ENCODE measurements around the gene HOXB3. TPM values are rescaled to one million over a fixed set of nuclear protein-coding genes. Genes with fewer than 3 reads are reported as not detected.

Gene HOXB3
- polyA plus RNA-seq, 1 donor from 2014 or later = not detected

DNA sequence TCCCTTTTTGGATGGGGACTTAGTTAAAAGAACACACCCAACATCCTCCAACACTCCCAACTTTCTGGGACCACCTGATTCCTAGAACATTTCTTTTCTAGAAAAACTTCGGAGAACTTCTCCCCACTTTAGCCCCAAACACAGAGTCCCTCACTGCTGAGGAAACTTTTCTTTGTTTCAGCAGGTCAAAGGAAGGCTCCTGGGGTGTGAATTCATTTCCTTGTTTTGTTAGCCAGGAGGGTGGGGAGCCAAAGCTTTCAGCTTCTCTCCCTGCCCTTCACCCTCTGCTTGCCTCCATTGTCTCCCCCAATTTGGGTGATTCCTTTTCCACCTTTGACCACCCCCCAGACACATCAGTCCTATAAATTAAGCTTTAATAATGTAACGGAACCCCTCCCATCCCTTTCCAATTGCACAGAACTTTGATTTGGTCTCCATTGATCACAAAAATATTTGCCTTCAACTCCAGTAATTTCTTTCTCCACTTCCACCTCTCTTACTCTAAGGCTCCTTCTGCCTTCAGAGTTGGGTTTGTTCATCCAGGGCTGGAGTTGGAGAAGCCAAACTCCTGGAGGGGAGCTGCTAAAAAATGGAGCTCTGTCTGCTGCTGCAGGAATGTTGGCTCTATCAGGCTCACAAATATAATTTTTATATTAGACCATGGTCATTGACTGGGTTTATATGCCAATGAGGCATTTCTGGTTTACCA, 22.2 kb downstream of the HOXB3 start:
- no peaks in the 10 kb centered on the region for H3K79me2 ChIP-seq (replicated peaks; ENCODE audit: insufficient read depth, low read length)
- no peaks in the 10 kb centered on the region for H3F3A ChIP-seq (ENCODE audit: insufficient read depth, low read length, poor library complexity, severe bottlenecking)
- no peak overlapping the region for H3K4me3 ChIP-seq (ENCODE audit: low read length)
- no peaks in the 10 kb centered on the region for H3K9me2 ChIP-seq (ENCODE audit: insufficient read depth, low read length)
- H3K36me3 ChIP-seq (ENCODE audit: insufficient read depth, low read length) = no peaks in the 10 kb centered on the region
- no peak overlapping the region for H3K9ac ChIP-seq (ENCODE audit: low read length)
- H3K9me3 ChIP-seq (ENCODE audit: low read length) = no peaks in the 10 kb centered on the region
- H3K27ac ChIP-seq (ENCODE audit: low read length) = no peak overlapping the region
- H3K4me2 ChIP-seq (ENCODE audit: low read length) = no peak overlapping the region
- H3K27me3 ChIP-seq (ENCODE audit: insufficient read depth, low read depth, low read length) = peaks cover 99% of the 10 kb centered on the region
- H2AFZ ChIP-seq (ENCODE audit: low read depth, low read length) = no peak overlapping the region
- H4K20me1 ChIP-seq (ENCODE audit: insufficient read depth) = no peaks in the 10 kb centered on the region
- no peak for TF ChIP-seq SMC3 (conservative IDR thresholded peaks at IDR 0.05; ENCODE audit: poor library complexity)
- TF ChIP-seq EP300 (conservative IDR thresholded peaks at IDR 0.05; ENCODE audit: poor library complexity, severe bottlenecking) = no peak
- TF ChIP-seq, protein P1, sequence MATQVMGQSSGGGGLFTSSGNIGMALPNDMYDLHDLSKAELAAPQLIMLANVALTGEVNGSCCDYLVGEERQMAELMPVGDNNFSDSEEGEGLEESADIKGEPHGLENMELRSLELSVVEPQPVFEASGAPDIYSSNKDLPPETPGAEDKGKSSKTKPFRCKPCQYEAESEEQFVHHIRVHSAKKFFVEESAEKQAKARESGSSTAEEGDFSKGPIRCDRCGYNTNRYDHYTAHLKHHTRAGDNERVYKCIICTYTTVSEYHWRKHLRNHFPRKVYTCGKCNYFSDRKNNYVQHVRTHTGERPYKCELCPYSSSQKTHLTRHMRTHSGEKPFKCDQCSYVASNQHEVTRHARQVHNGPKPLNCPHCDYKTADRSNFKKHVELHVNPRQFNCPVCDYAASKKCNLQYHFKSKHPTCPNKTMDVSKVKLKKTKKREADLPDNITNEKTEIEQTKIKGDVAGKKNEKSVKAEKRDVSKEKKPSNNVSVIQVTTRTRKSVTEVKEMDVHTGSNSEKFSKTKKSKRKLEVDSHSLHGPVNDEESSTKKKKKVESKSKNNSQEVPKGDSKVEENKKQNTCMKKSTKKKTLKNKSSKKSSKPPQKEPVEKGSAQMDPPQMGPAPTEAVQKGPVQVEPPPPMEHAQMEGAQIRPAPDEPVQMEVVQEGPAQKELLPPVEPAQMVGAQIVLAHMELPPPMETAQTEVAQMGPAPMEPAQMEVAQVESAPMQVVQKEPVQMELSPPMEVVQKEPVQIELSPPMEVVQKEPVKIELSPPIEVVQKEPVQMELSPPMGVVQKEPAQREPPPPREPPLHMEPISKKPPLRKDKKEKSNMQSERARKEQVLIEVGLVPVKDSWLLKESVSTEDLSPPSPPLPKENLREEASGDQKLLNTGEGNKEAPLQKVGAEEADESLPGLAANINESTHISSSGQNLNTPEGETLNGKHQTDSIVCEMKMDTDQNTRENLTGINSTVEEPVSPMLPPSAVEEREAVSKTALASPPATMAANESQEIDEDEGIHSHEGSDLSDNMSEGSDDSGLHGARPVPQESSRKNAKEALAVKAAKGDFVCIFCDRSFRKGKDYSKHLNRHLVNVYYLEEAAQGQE (IDR thresholded peaks at IDR 0.05; ENCODE audit: borderline replicate concordance) = no peak
- no peak for TF ChIP-seq MXI1 (conservative IDR thresholded peaks at IDR 0.05; ENCODE audit: poor library complexity, severe bottlenecking)
- no peak for TF ChIP-seq RAD21 (conservative IDR thresholded peaks at IDR 0.05)
- no peak for TF ChIP-seq EZH2 (IDR thresholded peaks at IDR 0.05; ENCODE audit: borderline replicate concordance, insufficient read depth, low read length, poor library complexity, severe bottlenecking)
- TF ChIP-seq, protein P2, sequence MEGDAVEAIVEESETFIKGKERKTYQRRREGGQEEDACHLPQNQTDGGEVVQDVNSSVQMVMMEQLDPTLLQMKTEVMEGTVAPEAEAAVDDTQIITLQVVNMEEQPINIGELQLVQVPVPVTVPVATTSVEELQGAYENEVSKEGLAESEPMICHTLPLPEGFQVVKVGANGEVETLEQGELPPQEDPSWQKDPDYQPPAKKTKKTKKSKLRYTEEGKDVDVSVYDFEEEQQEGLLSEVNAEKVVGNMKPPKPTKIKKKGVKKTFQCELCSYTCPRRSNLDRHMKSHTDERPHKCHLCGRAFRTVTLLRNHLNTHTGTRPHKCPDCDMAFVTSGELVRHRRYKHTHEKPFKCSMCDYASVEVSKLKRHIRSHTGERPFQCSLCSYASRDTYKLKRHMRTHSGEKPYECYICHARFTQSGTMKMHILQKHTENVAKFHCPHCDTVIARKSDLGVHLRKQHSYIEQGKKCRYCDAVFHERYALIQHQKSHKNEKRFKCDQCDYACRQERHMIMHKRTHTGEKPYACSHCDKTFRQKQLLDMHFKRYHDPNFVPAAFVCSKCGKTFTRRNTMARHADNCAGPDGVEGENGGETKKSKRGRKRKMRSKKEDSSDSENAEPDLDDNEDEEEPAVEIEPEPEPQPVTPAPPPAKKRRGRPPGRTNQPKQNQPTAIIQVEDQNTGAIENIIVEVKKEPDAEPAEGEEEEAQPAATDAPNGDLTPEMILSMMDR (IDR thresholded peaks at IDR 0.05; ENCODE audit: poor library complexity, severe bottlenecking) = no peak
- no peak for TF ChIP-seq TAF1 (IDR thresholded peaks at IDR 0.05; ENCODE audit: low read depth)
- TF ChIP-seq POLR2AphosphoS5 (IDR thresholded peaks at IDR 0.05) = no peak

DNA sequence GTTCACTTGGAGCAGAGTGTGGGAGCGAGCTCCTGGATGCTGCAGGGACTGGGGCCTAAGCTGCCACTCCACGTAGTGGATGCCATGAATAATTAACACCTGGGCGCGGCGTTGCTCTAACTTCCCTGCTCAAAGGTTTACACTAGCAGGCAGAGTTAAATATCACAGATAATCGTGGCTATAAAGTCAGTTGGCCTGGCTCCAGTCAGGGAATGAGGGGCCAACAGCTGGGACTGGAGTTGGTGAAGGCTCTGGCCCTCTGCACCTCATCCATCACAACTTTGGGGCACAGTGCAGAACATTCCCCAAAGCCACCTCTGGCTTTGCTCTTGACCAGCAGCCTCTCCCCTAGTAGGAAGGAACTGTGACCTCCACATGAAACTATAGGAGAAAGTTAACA, 22.8 kb downstream of the HOXB3 start:
- Histone ChIP-seq H3F3A (ENCODE audit: insufficient read depth, low read length, poor library complexity, severe bottlenecking) (no peaks in the 10 kb centered on the region), H3K9me3 (ENCODE audit: low read length) (no peaks in the 10 kb centered on the region), H2AFZ (ENCODE audit: low read depth, low read length) (no peak overlapping the region), H3K4me2 (ENCODE audit: low read length) (no peak overlapping the region), H3K4me3 (ENCODE audit: low read length) (no peak overlapping the region), H3K27ac (ENCODE audit: low read length) (no peak overlapping the region), H3K36me3 (ENCODE audit: insufficient read depth, low read length) (no peaks in the 10 kb centered on the region), H4K20me1 (ENCODE audit: insufficient read depth) (no peaks in the 10 kb centered on the region), H3K27me3 (ENCODE audit: insufficient read depth, low read depth, low read length) (peaks cover 99% of the 10 kb centered on the region), H3K79me2 (replicated peaks; ENCODE audit: insufficient read depth, low read length) (no peaks in the 10 kb centered on the region), H3K9ac (ENCODE audit: low read length) (no peak overlapping the region), H3K9me2 (ENCODE audit: insufficient read depth, low read length) (no peaks in the 10 kb centered on the region)
- TF ChIP-seq POLR2AphosphoS5 (IDR thresholded peaks at IDR 0.05) (no peak), EP300 (conservative IDR thresholded peaks at IDR 0.05; ENCODE audit: poor library complexity, severe bottlenecking) (no peak), SMC3 (conservative IDR thresholded peaks at IDR 0.05; ENCODE audit: poor library complexity) (no peak), RAD21 (conservative IDR thresholded peaks at IDR 0.05) (no peak), TAF1 (IDR thresholded peaks at IDR 0.05; ENCODE audit: low read depth) (no peak), EZH2 (IDR thresholded peaks at IDR 0.05; ENCODE audit: borderline replicate concordance, insufficient read depth, low read length, poor library complexity, severe bottlenecking) (no peak), MXI1 (conservative IDR thresholded peaks at IDR 0.05; ENCODE audit: poor library complexity, severe bottlenecking) (no peak)
- TF ChIP-seq, protein P1 (IDR thresholded peaks at IDR 0.05; ENCODE audit: borderline replicate concordance) = no peak
- TF ChIP-seq, protein P2 (IDR thresholded peaks at IDR 0.05; ENCODE audit: poor library complexity, severe bottlenecking) = no peak

Measured in neural cell (in vitro differentiated cells).